ENCODE results near the gene DRG1. TPM values are rescaled to one million over a fixed set of nuclear protein-coding genes. Genes with fewer than 3 reads are reported as not detected.

The DRG1 gene
- total RNA-seq, result 73.0 and 110 TPM in 2 replicates

GRCh38 chr22:31399211-31400022 is at the start of gene DRG1:
TSS of gene DRG1 (plus strand) at chr22:31399604. CDS start at chr22:31399684, 80 bp downstream.

Other genes starting within 250 kb of the DRG1 start
- 15.7 and 38.1 TPM in 2 replicates for gene RNF185, start 239.4 kb upstream of the DRG1 start, total RNA-seq
- 22.8 and 35.2 TPM in 2 replicates for gene LIMK2, start 187.3 kb upstream of the DRG1 start, total RNA-seq
- 7.9 and 35.0 TPM in 2 replicates for gene PIK3IP1, start 107.1 kb upstream of the DRG1 start, total RNA-seq
- gene PATZ1, start 53.3 kb upstream of the DRG1 start, total RNA-seq, result 7.6 and 10.0 TPM in 2 replicates
- gene EIF4ENIF1, start 90.2 kb downstream of the DRG1 start, total RNA-seq, result 7.6 and 23.0 TPM in 2 replicates
- gene SFI1, start 96.9 kb downstream of the DRG1 start, total RNA-seq, result 13.8 and 21.3 TPM in 2 replicates